Measurements from ENCODE around the gene CRB1.

DNA sequence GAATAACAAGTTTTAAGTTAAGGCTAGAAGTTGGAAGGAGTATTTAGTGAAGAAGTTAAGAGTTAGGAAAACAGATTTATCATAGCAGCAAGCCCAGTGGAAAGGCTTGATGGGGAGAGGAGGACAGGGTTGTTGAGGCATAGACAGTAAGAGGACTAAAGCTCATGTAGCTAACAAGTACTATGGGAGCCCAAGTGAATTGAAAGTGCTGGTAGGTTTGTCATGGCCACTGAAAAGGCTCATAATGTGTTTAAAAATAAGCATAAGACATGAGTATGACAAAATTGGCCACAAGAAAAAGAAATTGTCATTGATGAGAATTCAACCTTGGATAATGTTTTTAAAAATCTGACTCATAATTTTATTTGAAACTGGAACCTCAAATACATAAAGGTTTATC, 49.2 kb upstream of the CRB1 start:
- TF ChIP-seq, protein P1, sequence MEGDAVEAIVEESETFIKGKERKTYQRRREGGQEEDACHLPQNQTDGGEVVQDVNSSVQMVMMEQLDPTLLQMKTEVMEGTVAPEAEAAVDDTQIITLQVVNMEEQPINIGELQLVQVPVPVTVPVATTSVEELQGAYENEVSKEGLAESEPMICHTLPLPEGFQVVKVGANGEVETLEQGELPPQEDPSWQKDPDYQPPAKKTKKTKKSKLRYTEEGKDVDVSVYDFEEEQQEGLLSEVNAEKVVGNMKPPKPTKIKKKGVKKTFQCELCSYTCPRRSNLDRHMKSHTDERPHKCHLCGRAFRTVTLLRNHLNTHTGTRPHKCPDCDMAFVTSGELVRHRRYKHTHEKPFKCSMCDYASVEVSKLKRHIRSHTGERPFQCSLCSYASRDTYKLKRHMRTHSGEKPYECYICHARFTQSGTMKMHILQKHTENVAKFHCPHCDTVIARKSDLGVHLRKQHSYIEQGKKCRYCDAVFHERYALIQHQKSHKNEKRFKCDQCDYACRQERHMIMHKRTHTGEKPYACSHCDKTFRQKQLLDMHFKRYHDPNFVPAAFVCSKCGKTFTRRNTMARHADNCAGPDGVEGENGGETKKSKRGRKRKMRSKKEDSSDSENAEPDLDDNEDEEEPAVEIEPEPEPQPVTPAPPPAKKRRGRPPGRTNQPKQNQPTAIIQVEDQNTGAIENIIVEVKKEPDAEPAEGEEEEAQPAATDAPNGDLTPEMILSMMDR (IDR thresholded peaks at IDR 0.05; ENCODE audit: low read length): no peak
- TF ChIP-seq EZH2 (IDR thresholded peaks at IDR 0.05; ENCODE audit: borderline replicate concordance, low read length): no peak

Measured in OCI-LY1 (cell line).